Measurements from ENCODE around the gene SPTSSA.

GRCh38 chr14:34450542-34450915 is 11.5 kb downstream of the SPTSSA start:
- TF ChIP-seq, protein P1, sequence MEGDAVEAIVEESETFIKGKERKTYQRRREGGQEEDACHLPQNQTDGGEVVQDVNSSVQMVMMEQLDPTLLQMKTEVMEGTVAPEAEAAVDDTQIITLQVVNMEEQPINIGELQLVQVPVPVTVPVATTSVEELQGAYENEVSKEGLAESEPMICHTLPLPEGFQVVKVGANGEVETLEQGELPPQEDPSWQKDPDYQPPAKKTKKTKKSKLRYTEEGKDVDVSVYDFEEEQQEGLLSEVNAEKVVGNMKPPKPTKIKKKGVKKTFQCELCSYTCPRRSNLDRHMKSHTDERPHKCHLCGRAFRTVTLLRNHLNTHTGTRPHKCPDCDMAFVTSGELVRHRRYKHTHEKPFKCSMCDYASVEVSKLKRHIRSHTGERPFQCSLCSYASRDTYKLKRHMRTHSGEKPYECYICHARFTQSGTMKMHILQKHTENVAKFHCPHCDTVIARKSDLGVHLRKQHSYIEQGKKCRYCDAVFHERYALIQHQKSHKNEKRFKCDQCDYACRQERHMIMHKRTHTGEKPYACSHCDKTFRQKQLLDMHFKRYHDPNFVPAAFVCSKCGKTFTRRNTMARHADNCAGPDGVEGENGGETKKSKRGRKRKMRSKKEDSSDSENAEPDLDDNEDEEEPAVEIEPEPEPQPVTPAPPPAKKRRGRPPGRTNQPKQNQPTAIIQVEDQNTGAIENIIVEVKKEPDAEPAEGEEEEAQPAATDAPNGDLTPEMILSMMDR (IDR thresholded peaks at IDR 0.05) = no peak
- TF ChIP-seq POLR2A (IDR thresholded peaks at IDR 0.05) = no peak
